GM10266 (cell line): ENCODE data around the gene CRYBB3.

Experiments
- DNase-seq: peaks from one replicate; pipeline ENCODE4 v3.0.0; 2012; ENCODE audit errors: extremely low spot score
- TF ChIP-seq, protein P1 (sequence below): IDR thresholded peaks from 2 replicates; pipeline ENCODE4 v1.5.1; 2012; ENCODE audit warnings: mild to moderate bottlenecking, low read depth; ENCODE audit not compliant: control insufficient read depth, insufficient read depth; ENCODE audit errors: missing control alignments

CRYBB3 gene

DNA sequence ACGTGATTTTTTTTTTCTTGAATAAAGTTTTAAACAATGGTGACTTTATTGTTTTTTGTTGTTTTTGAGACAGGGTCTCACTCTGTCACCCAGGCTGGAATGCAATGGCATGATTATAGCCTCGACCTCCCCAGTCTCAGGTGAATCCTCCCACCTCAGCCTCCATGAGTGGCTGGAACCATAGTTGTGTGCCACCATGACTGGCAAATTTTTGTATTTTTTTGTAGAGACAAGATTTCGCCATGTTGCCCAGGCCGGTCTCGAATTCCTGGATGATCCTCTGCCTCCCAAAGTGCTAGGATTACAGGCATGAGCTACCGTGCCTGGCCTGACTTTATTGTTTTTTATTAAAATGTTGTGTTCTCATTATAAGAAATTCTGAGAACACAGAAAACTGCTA, 12.2 kb upstream of the CRYBB3 start:
- DNase-seq = no peak
- TF ChIP-seq, protein P1, sequence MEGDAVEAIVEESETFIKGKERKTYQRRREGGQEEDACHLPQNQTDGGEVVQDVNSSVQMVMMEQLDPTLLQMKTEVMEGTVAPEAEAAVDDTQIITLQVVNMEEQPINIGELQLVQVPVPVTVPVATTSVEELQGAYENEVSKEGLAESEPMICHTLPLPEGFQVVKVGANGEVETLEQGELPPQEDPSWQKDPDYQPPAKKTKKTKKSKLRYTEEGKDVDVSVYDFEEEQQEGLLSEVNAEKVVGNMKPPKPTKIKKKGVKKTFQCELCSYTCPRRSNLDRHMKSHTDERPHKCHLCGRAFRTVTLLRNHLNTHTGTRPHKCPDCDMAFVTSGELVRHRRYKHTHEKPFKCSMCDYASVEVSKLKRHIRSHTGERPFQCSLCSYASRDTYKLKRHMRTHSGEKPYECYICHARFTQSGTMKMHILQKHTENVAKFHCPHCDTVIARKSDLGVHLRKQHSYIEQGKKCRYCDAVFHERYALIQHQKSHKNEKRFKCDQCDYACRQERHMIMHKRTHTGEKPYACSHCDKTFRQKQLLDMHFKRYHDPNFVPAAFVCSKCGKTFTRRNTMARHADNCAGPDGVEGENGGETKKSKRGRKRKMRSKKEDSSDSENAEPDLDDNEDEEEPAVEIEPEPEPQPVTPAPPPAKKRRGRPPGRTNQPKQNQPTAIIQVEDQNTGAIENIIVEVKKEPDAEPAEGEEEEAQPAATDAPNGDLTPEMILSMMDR = no peak

DNA sequence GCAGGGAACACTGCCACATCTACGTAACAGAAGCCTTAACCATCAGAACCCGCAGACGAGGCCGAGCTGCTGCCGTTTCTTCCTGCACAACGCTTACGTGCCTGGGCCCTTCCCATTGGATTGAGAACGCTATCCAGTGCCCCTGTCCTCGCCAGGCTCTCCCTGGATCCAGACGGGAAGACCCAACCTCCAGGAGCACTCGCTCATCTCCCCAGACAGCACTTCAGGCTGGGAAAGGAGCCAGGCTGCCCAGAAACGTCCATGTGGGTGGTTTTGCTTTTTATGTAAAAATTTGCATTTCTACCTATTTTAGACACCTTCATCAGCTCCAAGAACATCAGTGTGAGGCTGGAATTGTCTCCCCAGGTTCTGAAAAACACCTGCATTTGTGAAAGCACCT, 7.3 kb upstream of the CRYBB3 start:
- TF ChIP-seq, protein P1 = no peak
- DNase-seq = no peak

DNA sequence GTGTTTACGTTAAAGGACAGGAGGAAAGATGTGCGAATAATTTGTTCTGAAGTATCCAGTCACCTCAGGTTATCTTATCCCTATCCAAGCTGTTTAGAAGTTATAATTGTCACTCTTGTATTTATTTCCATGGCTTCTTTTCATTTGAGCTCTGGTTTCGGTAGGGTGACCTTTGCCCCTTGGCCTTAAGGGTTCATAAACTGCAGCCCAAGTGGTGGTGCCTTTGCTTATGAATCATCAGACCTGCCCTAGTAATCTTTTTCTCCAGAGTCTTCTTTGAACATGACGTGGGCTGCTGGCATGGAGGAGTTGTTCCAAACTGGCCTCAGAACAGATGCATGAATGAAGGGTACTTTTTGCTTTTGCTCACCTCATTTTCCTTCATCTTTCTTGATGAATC, 6.5 kb upstream of the CRYBB3 start:
- TF ChIP-seq, protein P1 = no peak
- no peak for DNase-seq

DNA sequence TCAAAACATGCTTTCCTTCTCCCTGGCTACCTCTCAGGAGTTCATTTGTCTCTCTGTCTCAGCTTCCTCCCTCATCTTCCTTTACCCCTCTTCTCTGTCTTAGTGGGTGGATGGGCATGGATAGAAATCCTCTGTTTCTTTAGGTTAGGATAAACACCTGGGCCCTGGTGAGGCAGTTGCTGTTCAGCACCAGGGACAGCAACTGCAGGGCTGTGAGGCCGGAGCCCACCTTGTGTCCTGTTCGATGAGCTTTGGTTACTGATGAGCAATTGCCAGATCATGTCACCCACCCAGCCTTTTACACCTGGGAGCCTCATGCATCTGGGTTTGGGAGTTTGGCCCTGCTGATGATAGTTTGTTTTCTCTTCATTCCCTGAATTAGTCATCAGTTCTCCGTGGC, 6.1 kb upstream of the CRYBB3 start:
- DNase-seq = no peak
- TF ChIP-seq, protein P1 = no peak

DNA sequence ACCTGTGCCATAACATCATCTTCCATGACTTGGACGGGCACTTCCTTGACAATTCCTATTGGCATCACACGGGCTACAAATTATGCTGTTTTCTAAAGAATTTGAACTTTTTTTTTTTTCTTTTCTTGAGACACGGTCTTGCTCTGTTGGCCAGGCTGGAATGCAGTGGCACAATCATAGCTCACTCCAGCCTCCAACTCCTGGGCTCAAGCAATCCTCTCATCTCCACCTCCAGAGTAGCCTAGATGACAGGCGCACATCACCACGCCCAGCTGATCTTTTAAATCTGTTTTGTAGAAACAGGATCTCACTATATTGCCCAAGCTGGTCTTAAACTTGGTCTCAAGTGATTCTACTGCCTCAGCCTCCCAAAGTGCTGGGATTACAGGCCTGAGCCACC, 3.3 kb upstream of the CRYBB3 start:
- TF ChIP-seq, protein P1 = no peak

DNA sequence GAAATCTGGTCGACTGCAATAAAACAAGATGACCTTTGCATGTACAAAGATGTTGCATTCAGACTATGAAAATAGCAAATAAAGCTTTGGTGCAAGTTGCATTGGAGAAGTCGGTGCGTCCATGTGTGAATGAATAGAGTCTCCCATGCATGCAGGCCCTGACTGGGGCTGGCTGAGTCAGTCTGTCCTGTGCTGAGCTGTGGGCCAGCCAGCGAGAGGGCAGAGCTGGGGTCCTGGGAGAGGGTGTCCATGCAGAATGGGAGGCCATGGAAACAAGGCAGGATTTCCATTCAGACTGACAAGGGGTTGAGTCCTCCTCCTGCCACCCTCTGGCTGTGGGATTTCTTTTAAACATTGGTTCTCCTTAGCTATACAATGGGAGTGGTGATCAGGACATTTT, 2.3 kb upstream of the CRYBB3 start:
- no peak for DNase-seq

More for the DNA sequence above, 3.3 kb upstream of the CRYBB3 start:
- DNase-seq = no peak

DNA sequence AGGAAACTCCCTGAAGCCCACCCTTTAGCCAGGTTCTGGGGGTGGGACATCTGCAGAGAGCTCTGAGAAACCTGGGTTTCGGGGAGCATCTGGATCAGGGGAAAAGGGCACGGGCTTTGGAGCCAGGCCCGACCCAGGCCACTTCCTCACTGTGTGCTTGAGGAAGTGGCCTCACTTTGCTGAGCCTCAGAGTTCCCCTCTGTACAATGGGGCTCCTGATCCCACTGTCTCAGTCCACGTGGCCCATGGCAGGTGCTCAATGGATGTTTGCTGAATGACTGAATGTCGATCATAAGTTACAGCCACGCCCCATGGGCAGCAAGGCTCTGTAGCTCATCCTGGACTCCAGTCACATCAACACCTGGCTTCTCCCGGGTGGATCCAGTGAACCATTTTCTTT, 1.3 kb downstream of the CRYBB3 start:
- no peak for DNase-seq
- TF ChIP-seq, protein P1 = no peak

More for the DNA sequence above, 2.3 kb upstream of the CRYBB3 start:
- TF ChIP-seq, protein P1 = no peak
